Karpas-422 (cell line): ENCODE results near the gene PCSK6. TPM values are rescaled to one million over a fixed set of nuclear protein-coding genes. Genes with fewer than 3 reads are reported as not detected.

Experiments
- DNase-seq: peaks from one replicate; pipeline ENCODE4 v3.0.0-alpha.2; 2015
- H2AFZ ChIP-seq: fragments of 200-600 bp; sonication (generic); 2 replicates; pipeline ENCODE4 v1.6.1; 2014; ENCODE audit warnings: antibody characterized with exemption, low read length, mixed read lengths
- H3K27ac ChIP-seq: fragments of 200-600 bp; sonication (generic); 2 replicates; pipeline ENCODE4 v1.5.1; 2014; ENCODE audit warnings: mild to moderate bottlenecking, low read length, moderate library complexity
- H3K27me3 ChIP-seq: fragments of 200-600 bp; sonication (generic); 2 replicates; pipeline ENCODE4 v1.6.1; 2014; ENCODE audit warnings: low read length, mixed read lengths
- H3K36me3 ChIP-seq: fragments of 200-600 bp; sonication (generic); 2 replicates; pipeline ENCODE4 v1.6.1; 2014; ENCODE audit warnings: low read length, mixed read lengths; ENCODE audit not compliant: insufficient read depth
- H3K4me1 ChIP-seq: fragments of 200-600 bp; sonication (generic); 2 replicates; pipeline ENCODE4 v1.6.1; 2014; ENCODE audit warnings: mild to moderate bottlenecking, low read length, mixed read lengths
- H3K4me2 ChIP-seq: fragments of 200-600 bp; sonication (generic); 2 replicates; pipeline ENCODE4 v1.6.1; 2014; ENCODE audit warnings: low read length, low read depth, mild to moderate bottlenecking; ENCODE audit not compliant: poor library complexity, severe bottlenecking
- H3K4me3 ChIP-seq: fragments of 200-600 bp; sonication (generic); 2 replicates; pipeline ENCODE4 v1.5.1; 2014; ENCODE audit warnings: mild to moderate bottlenecking, antibody characterized with exemption, low read length, mixed read lengths
- H3K79me2 ChIP-seq: fragments of 200-600 bp; sonication (generic); 2 replicates; pipeline ENCODE4 v1.6.1; 2014; ENCODE audit warnings: mild to moderate bottlenecking, low read length, mixed read lengths
- H3K9ac ChIP-seq: fragments of 200-600 bp; sonication (generic); 2 replicates; pipeline ENCODE4 v1.6.0; 2014; ENCODE audit warnings: low read length
- H3K9me2 ChIP-seq: fragments of 200-600 bp; sonication (generic), shearing (Covaris generic); replicated peaks from 2 replicates; pipeline ENCODE4 v1.6.0; 2014; ENCODE audit warnings: mild to moderate bottlenecking, low read length, moderate library complexity; ENCODE audit not compliant: insufficient read depth
- H3K9me3 ChIP-seq: fragments of 300-700, 200-600 bp; sonication (generic); 2 replicates; pipeline ENCODE4 v1.6.1; 2014; ENCODE audit warnings: low read length, mixed read lengths
- H4K20me1 ChIP-seq: fragments of 200-600 bp; sonication (generic); 2 replicates; pipeline ENCODE4 v1.6.1; 2014; ENCODE audit warnings: mild to moderate bottlenecking, antibody characterized with exemption, low read length, low read depth; ENCODE audit not compliant: insufficient read depth
- total RNA-seq: library from RNA; depleted of rRNA; stranded (reverse); fragments of >200 nt; shearing (Covaris generic); gene quantifications from 2 replicates; pipeline ENCODE4 v1.2.3, GENCODE V29; 2014; ENCODE audit warnings: low replicate concordance

Gene PCSK6
- total RNA-seq, 1 experiment from 2014 or later, result 0.19 TPM

- no peak overlapping the region for H3K9ac ChIP-seq
- no peaks in the 10 kb centered on the region for H4K20me1 ChIP-seq
- H3K4me3 ChIP-seq, result no peak overlapping the region
- no peaks in the 10 kb centered on the region for H3K9me3 ChIP-seq
- H3K27me3 ChIP-seq, result no peaks in the 10 kb centered on the region
- no peak overlapping the region for H3K4me2 ChIP-seq
- H3K36me3 ChIP-seq, result no peaks in the 10 kb centered on the region
- H3K9me2 ChIP-seq, result no peaks in the 10 kb centered on the region
- no peak overlapping the region for H3K27ac ChIP-seq
- no peaks in the 10 kb centered on the region for H3K4me1 ChIP-seq
- no peak overlapping the region for H2AFZ ChIP-seq
- no peaks in the 10 kb centered on the region for H3K79me2 ChIP-seq
- no peak for DNase-seq
Observed at GRCh38 chr15:101353240-101353639, 136.3 kb downstream of the PCSK6 start.

- no peaks in the 10 kb centered on the region for H3K9me3 ChIP-seq
- no peak overlapping the region for H3K4me2 ChIP-seq
- H3K4me3 ChIP-seq, result no peak overlapping the region
- no peak overlapping the region for H3K9ac ChIP-seq
- DNase-seq, result no peak
- H3K79me2 ChIP-seq, result no peaks in the 10 kb centered on the region
- H4K20me1 ChIP-seq, result no peaks in the 10 kb centered on the region
- H3K9me2 ChIP-seq, result no peaks in the 10 kb centered on the region
- H3K4me1 ChIP-seq, result peaks cover 3% of the 10 kb centered on the region
- no peak overlapping the region for H3K27ac ChIP-seq
- H3K27me3 ChIP-seq, result no peaks in the 10 kb centered on the region
- H2AFZ ChIP-seq, result no peak overlapping the region
- no peaks in the 10 kb centered on the region for H3K36me3 ChIP-seq
Observed at GRCh38 chr15:101351736-101352135, 137.8 kb downstream of the PCSK6 start.

GRCh38 chr15:101349047-101349951 is 140.2 kb downstream of the PCSK6 start:
- no peak overlapping the region for H3K4me3 ChIP-seq
- no peaks in the 10 kb centered on the region for H3K9me3 ChIP-seq
- H4K20me1 ChIP-seq, result no peaks in the 10 kb centered on the region
- H3K36me3 ChIP-seq, result no peaks in the 10 kb centered on the region
- H3K4me2 ChIP-seq, result no peak overlapping the region
- H3K27ac ChIP-seq, result no peak overlapping the region
- H3K9ac ChIP-seq, result no peak overlapping the region
- no peak overlapping the region for H2AFZ ChIP-seq
- H3K27me3 ChIP-seq, result no peaks in the 10 kb centered on the region
- peaks cover 8% of the 10 kb centered on the region for H3K4me1 ChIP-seq
- DNase-seq, result no peak
- no peaks in the 10 kb centered on the region for H3K79me2 ChIP-seq
- H3K9me2 ChIP-seq, result no peaks in the 10 kb centered on the region

GRCh38 chr15:101348643-101349042 is 140.9 kb downstream of the PCSK6 start:
- no peak overlapping the region for H3K27ac ChIP-seq
- no peaks in the 10 kb centered on the region for H3K9me2 ChIP-seq
- H3K4me1 ChIP-seq, result peaks cover 8% of the 10 kb centered on the region
- H3K9ac ChIP-seq, result no peak overlapping the region
- no peaks in the 10 kb centered on the region for H3K9me3 ChIP-seq
- no peaks in the 10 kb centered on the region for H3K27me3 ChIP-seq
- H3K4me3 ChIP-seq, result no peak overlapping the region
- H3K79me2 ChIP-seq, result no peaks in the 10 kb centered on the region
- H2AFZ ChIP-seq, result no peak overlapping the region
- no peak for DNase-seq
- no peaks in the 10 kb centered on the region for H3K36me3 ChIP-seq
- no peaks in the 10 kb centered on the region for H4K20me1 ChIP-seq
- no peak overlapping the region for H3K4me2 ChIP-seq

- Histone ChIP-seq H3K27ac (no peak overlapping the region), H3K36me3 (no peaks in the 10 kb centered on the region), H3K4me2 (no peak overlapping the region), H4K20me1 (no peaks in the 10 kb centered on the region), H3K9ac (no peak overlapping the region), H3K9me3 (no peaks in the 10 kb centered on the region), H3K9me2 (no peaks in the 10 kb centered on the region), H3K27me3 (no peaks in the 10 kb centered on the region), H2AFZ (no peak overlapping the region), H3K79me2 (no peaks in the 10 kb centered on the region), H3K4me1 (peaks cover 8% of the 10 kb centered on the region), H3K4me3 (no peak overlapping the region)
- DNase-seq, result no peak
Observed at GRCh38 chr15:101348015-101348414, 141.5 kb downstream of the PCSK6 start.

- Histone ChIP-seq H3K4me1 (peaks cover 8% of the 10 kb centered on the region), H3K27ac (no peak overlapping the region), H3K9me3 (no peaks in the 10 kb centered on the region), H3K4me3 (no peak overlapping the region), H4K20me1 (no peaks in the 10 kb centered on the region), H3K9me2 (no peaks in the 10 kb centered on the region), H3K79me2 (no peaks in the 10 kb centered on the region), H3K4me2 (no peak overlapping the region), H2AFZ (no peak overlapping the region), H3K9ac (no peak overlapping the region), H3K27me3 (no peaks in the 10 kb centered on the region), H3K36me3 (no peaks in the 10 kb centered on the region)
- no peak for DNase-seq
Observed at GRCh38 chr15:101347454-101347853, 142.1 kb downstream of the PCSK6 start.

GRCh38 chr15:101346928-101347327 is 142.6 kb downstream of the PCSK6 start:
- no peaks in the 10 kb centered on the region for H3K36me3 ChIP-seq
- H3K27ac ChIP-seq, result no peak overlapping the region
- H3K4me2 ChIP-seq, result peak overlapping the region; percentile 32
- no peaks in the 10 kb centered on the region for H3K9me3 ChIP-seq
- no peak for DNase-seq
- no peaks in the 10 kb centered on the region for H3K9me2 ChIP-seq
- no peaks in the 10 kb centered on the region for H3K79me2 ChIP-seq
- H3K27me3 ChIP-seq, result no peaks in the 10 kb centered on the region
- 0 out of 2 replicates have a peak overlapping the region, but pooled peaks have one; percentile 48 for H2AFZ ChIP-seq
- no peak overlapping the region for H3K9ac ChIP-seq
- H3K4me3 ChIP-seq, result no peak overlapping the region
- peaks cover 8% of the 10 kb centered on the region for H3K4me1 ChIP-seq
- no peaks in the 10 kb centered on the region for H4K20me1 ChIP-seq

- Histone ChIP-seq H3K9me2 (no peaks in the 10 kb centered on the region), H2AFZ (no peak overlapping the region), H3K9me3 (no peaks in the 10 kb centered on the region), H3K79me2 (no peaks in the 10 kb centered on the region), H3K4me3 (no peak overlapping the region), H3K36me3 (no peaks in the 10 kb centered on the region), H3K27me3 (no peaks in the 10 kb centered on the region), H3K9ac (no peak overlapping the region), H3K4me1 (peaks cover 8% of the 10 kb centered on the region), H4K20me1 (no peaks in the 10 kb centered on the region), H3K27ac (no peak overlapping the region), H3K4me2 (no peak overlapping the region)
- no peak for DNase-seq
Observed at GRCh38 chr15:101342056-101342455, 147.5 kb downstream of the PCSK6 start.
